ENCODE data around the gene TRPM2. TPM values are rescaled to one million over a fixed set of nuclear protein-coding genes. Genes with fewer than 3 reads are reported as not detected.

TRPM2 gene
- polyA plus RNA-seq, 4 donors: 0.89 to 2.7 (median 2.3) TPM

GRCh38 chr21:44458971-44459711 is 105.7 kb downstream of the TRPM2 start:
- Histone ChIP-seq H3K36me3 (ENCODE audit: control insufficient read depth in 3 of 3, insufficient read depth in 2 of 3, low read depth in 1 of 3, low read length in 3 of 3) (peaks cover 0 to 45% (median 0%) of the 10 kb centered on the region in 3 donors), H3K4me1 (ENCODE audit: control insufficient read depth in 3 of 3, insufficient read depth in 2 of 3, low read depth in 1 of 3, low read length in 2 of 3) (peaks cover 0 to 29% (median 2%) of the 10 kb centered on the region in 3 donors), H3K4me3 (ENCODE audit: low read depth in 1 of 3, low read length in 3 of 3) (no peak overlapping the region), H3K27me3 (ENCODE audit: control insufficient read depth in 3 of 3, insufficient read depth in 3 of 3, low read length in 3 of 3) (no peaks in the 10 kb centered on the region), H3K9me3 (ENCODE audit: control insufficient read depth in 2 of 2, insufficient read depth in 1 of 2, low read depth in 1 of 2, low read length in 1 of 2) (peaks cover 0 to 5% of the 10 kb centered on the region in 2 donors), H3K27ac (ENCODE audit: low read depth in 1 of 3, low read length in 2 of 3) (peak overlapping the region in 1 of 3 donors; percentile 88)
- DNase-seq (no peak), FAIRE-seq (no peak)
- WGBS, 3 donors: 86 to 91% (median 89%) methylated on average over 16 to 19 of the region's 19 CpGs

- DNase-seq: no peak
- WGBS, 3 donors: 80 to 88% (median 86%) methylated on average over 13 to 14 of the region's 14 CpGs
- Histone ChIP-seq H3K4me1 (ENCODE audit: control insufficient read depth in 3 of 3, insufficient read depth in 2 of 3, low read depth in 1 of 3, low read length in 2 of 3) (peaks cover 0 to 29% (median 2%) of the 10 kb centered on the region in 3 donors), H3K27ac (ENCODE audit: low read depth in 1 of 3, low read length in 2 of 3) (no peak overlapping the region), H3K36me3 (ENCODE audit: control insufficient read depth in 3 of 3, insufficient read depth in 2 of 3, low read depth in 1 of 3, low read length in 3 of 3) (peaks cover 0 to 45% (median 0%) of the 10 kb centered on the region in 3 donors), H3K9me3 (ENCODE audit: control insufficient read depth in 2 of 2, insufficient read depth in 1 of 2, low read depth in 1 of 2, low read length in 1 of 2) (no peaks in the 10 kb centered on the region), H3K4me3 (ENCODE audit: low read depth in 1 of 3, low read length in 3 of 3) (no peak overlapping the region), H3K27me3 (ENCODE audit: control insufficient read depth in 3 of 3, insufficient read depth in 3 of 3, low read length in 3 of 3) (no peaks in the 10 kb centered on the region)
- no peak for FAIRE-seq
Measured at GRCh38 chr21:44459712-44460440, 106.5 kb downstream of the TRPM2 start.

GRCh38 chr21:44460441-44460755 is 107.0 kb downstream of the TRPM2 start:
- H3K4me1 ChIP-seq (ENCODE audit: control insufficient read depth in 3 of 3, insufficient read depth in 2 of 3, low read depth in 1 of 3, low read length in 2 of 3): peaks cover 0 to 29% (median 2%) of the 10 kb centered on the region in 3 donors
- H3K9me3 ChIP-seq (ENCODE audit: control insufficient read depth in 2 of 2, insufficient read depth in 1 of 2, low read depth in 1 of 2, low read length in 1 of 2): no peaks in the 10 kb centered on the region
- DNase-seq: no peak
- no peak for FAIRE-seq
- peaks cover 0 to 45% (median 0%) of the 10 kb centered on the region in 3 donors for H3K36me3 ChIP-seq (ENCODE audit: control insufficient read depth in 3 of 3, insufficient read depth in 2 of 3, low read depth in 1 of 3, low read length in 3 of 3)
- H3K27me3 ChIP-seq (ENCODE audit: control insufficient read depth in 3 of 3, insufficient read depth in 3 of 3, low read length in 3 of 3): no peaks in the 10 kb centered on the region
- no peak overlapping the region for H3K4me3 ChIP-seq (ENCODE audit: low read depth in 1 of 3, low read length in 3 of 3)
- 84 to 95% (median 94%) methylated on average over 8 of the region's 8 CpGs for WGBS, 3 donors
- H3K27ac ChIP-seq (ENCODE audit: low read depth in 1 of 3, low read length in 2 of 3): no peak overlapping the region

GRCh38 chr21:44461005-44461404 is 107.6 kb downstream of the TRPM2 start:
- FAIRE-seq: no peak
- no peaks in the 10 kb centered on the region for H3K9me3 ChIP-seq (ENCODE audit: control insufficient read depth in 2 of 2, insufficient read depth in 1 of 2, low read depth in 1 of 2, low read length in 1 of 2)
- H3K4me3 ChIP-seq (ENCODE audit: low read depth in 1 of 3, low read length in 3 of 3): no peak overlapping the region
- no peak overlapping the region for H3K27ac ChIP-seq (ENCODE audit: low read depth in 1 of 3, low read length in 2 of 3)
- 94 to 96% (median 96%) methylated on average over 4 to 8 of the region's 8 CpGs for WGBS, 3 donors
- H3K27me3 ChIP-seq (ENCODE audit: control insufficient read depth in 3 of 3, insufficient read depth in 3 of 3, low read length in 3 of 3): no peaks in the 10 kb centered on the region
- peaks cover 0 to 45% (median 0%) of the 10 kb centered on the region in 3 donors for H3K36me3 ChIP-seq (ENCODE audit: control insufficient read depth in 3 of 3, insufficient read depth in 2 of 3, low read depth in 1 of 3, low read length in 3 of 3)
- H3K4me1 ChIP-seq (ENCODE audit: control insufficient read depth in 3 of 3, insufficient read depth in 2 of 3, low read depth in 1 of 3, low read length in 2 of 3): peaks cover 0 to 27% (median 2%) of the 10 kb centered on the region in 3 donors
- DNase-seq: no peak

GRCh38 chr21:44461464-44462001 is 108.1 kb downstream of the TRPM2 start:
- Histone ChIP-seq H3K9me3 (ENCODE audit: control insufficient read depth in 2 of 2, insufficient read depth in 1 of 2, low read depth in 1 of 2, low read length in 1 of 2) (no peaks in the 10 kb centered on the region), H3K4me3 (ENCODE audit: low read depth in 1 of 3, low read length in 3 of 3) (no peak overlapping the region), H3K27ac (ENCODE audit: low read depth in 1 of 3, low read length in 2 of 3) (no peak overlapping the region), H3K27me3 (ENCODE audit: control insufficient read depth in 3 of 3, insufficient read depth in 3 of 3, low read length in 3 of 3) (no peaks in the 10 kb centered on the region), H3K36me3 (ENCODE audit: control insufficient read depth in 3 of 3, insufficient read depth in 2 of 3, low read depth in 1 of 3, low read length in 3 of 3) (peaks cover 0 to 43% (median 0%) of the 10 kb centered on the region in 3 donors), H3K4me1 (ENCODE audit: control insufficient read depth in 3 of 3, insufficient read depth in 2 of 3, low read depth in 1 of 3, low read length in 2 of 3) (peaks cover 0 to 23% (median 2%) of the 10 kb centered on the region in 3 donors)
- WGBS, 3 donors: 74 to 87% (median 80%) methylated on average over 15 of the region's 15 CpGs
- DNase-seq (no peak), FAIRE-seq (no peak)

- Histone ChIP-seq H3K27ac (ENCODE audit: low read depth in 1 of 3, low read length in 2 of 3) (no peak overlapping the region), H3K27me3 (ENCODE audit: control insufficient read depth in 3 of 3, insufficient read depth in 3 of 3, low read length in 3 of 3) (no peaks in the 10 kb centered on the region), H3K9me3 (ENCODE audit: control insufficient read depth in 2 of 2, insufficient read depth in 1 of 2, low read depth in 1 of 2, low read length in 1 of 2) (no peaks in the 10 kb centered on the region), H3K4me3 (ENCODE audit: low read depth in 1 of 3, low read length in 3 of 3) (no peak overlapping the region), H3K4me1 (ENCODE audit: control insufficient read depth in 3 of 3, insufficient read depth in 2 of 3, low read depth in 1 of 3, low read length in 2 of 3) (peaks cover 0 to 15% (median 2%) of the 10 kb centered on the region in 3 donors), H3K36me3 (ENCODE audit: control insufficient read depth in 3 of 3, insufficient read depth in 2 of 3, low read depth in 1 of 3, low read length in 3 of 3) (peaks cover 0 to 36% (median 0%) of the 10 kb centered on the region in 3 donors)
- WGBS, 3 donors: 86 to 89% (median 89%) methylated on average over 25 of the region's 25 CpGs
- FAIRE-seq (no peak), DNase-seq (no peak)
Measured at GRCh38 chr21:44462086-44462833, 108.8 kb downstream of the TRPM2 start.

GRCh38 chr21:44462834-44463200 is 109.4 kb downstream of the TRPM2 start:
- Histone ChIP-seq H3K4me3 (ENCODE audit: low read depth in 1 of 3, low read length in 3 of 3) (no peak overlapping the region), H3K27ac (ENCODE audit: low read depth in 1 of 3, low read length in 2 of 3) (no peak overlapping the region), H3K36me3 (ENCODE audit: control insufficient read depth in 3 of 3, insufficient read depth in 2 of 3, low read depth in 1 of 3, low read length in 3 of 3) (peaks cover 0 to 31% (median 0%) of the 10 kb centered on the region in 3 donors), H3K4me1 (ENCODE audit: control insufficient read depth in 3 of 3, insufficient read depth in 2 of 3, low read depth in 1 of 3, low read length in 2 of 3) (peaks cover 0 to 10% (median 2%) of the 10 kb centered on the region in 3 donors), H3K27me3 (ENCODE audit: control insufficient read depth in 3 of 3, insufficient read depth in 3 of 3, low read length in 3 of 3) (no peaks in the 10 kb centered on the region), H3K9me3 (ENCODE audit: control insufficient read depth in 2 of 2, insufficient read depth in 1 of 2, low read depth in 1 of 2, low read length in 1 of 2) (no peaks in the 10 kb centered on the region)
- WGBS, 3 donors: 83 to 86% (median 83%) methylated on average over 11 of the region's 11 CpGs
- FAIRE-seq: no peak
- no peak for DNase-seq

GRCh38 chr21:44463724-44464123 is 110.3 kb downstream of the TRPM2 start:
- Histone ChIP-seq H3K4me3 (ENCODE audit: low read depth in 1 of 3, low read length in 3 of 3) (no peak overlapping the region), H3K4me1 (ENCODE audit: control insufficient read depth in 3 of 3, insufficient read depth in 2 of 3, low read depth in 1 of 3, low read length in 2 of 3) (peaks cover 0 to 9% (median under 1%) of the 10 kb centered on the region in 3 donors), H3K9me3 (ENCODE audit: control insufficient read depth in 2 of 2, insufficient read depth in 1 of 2, low read depth in 1 of 2, low read length in 1 of 2) (no peaks in the 10 kb centered on the region), H3K27me3 (ENCODE audit: control insufficient read depth in 3 of 3, insufficient read depth in 3 of 3, low read length in 3 of 3) (no peaks in the 10 kb centered on the region), H3K36me3 (ENCODE audit: control insufficient read depth in 3 of 3, insufficient read depth in 2 of 3, low read depth in 1 of 3, low read length in 3 of 3) (peaks cover 0 to 31% (median 0%) of the 10 kb centered on the region in 3 donors), H3K27ac (ENCODE audit: low read depth in 1 of 3, low read length in 2 of 3) (no peak overlapping the region)
- DNase-seq: no peak
- WGBS, 3 donors: 62 to 85% (median 77%) methylated on average over 30 of the region's 30 CpGs
- no peak for FAIRE-seq
